GM23338 (cell line): Measurements from ENCODE around the gene SACS. TPM values are rescaled to one million over a fixed set of nuclear protein-coding genes. Genes with fewer than 3 reads are reported as not detected.

Experiments
- ATAC-seq: fragments of 200-7000 bp; cut with Tn5 transposase; 3 replicates; pipeline ENCODE4 v1.9.1; 2020
- DNase-seq: peaks from one replicate; pipeline ENCODE4 v3.0.0-alpha.2; 2015; ENCODE audit warnings: low spot score
- H2AFZ ChIP-seq: fragments of 200-600 bp; sonication (generic); 2 replicates; pipeline ENCODE4 v1.8.0; 2016; ENCODE audit warnings: antibody characterized with exemption, mild to moderate bottlenecking, moderate library complexity
- H3F3A ChIP-seq: fragments of 200-600 bp; sonication (generic); replicated peaks from 2 replicates; pipeline ENCODE4 v1.8.0; 2017; ENCODE audit warnings: antibody characterized with exemption, mixed run types, low read depth
- H3K27ac ChIP-seq: fragments of 200-600 bp; sonication (generic); 2 replicates; pipeline ENCODE4 v1.6.1; 2016; ENCODE audit warnings: low read depth
- H3K27me3 ChIP-seq: fragments of 200-600 bp; sonication (generic); 2 replicates; pipeline ENCODE4 v1.8.0; 2016; ENCODE audit warnings: mild to moderate bottlenecking, mixed run types, moderate library complexity; ENCODE audit not compliant: insufficient read depth
- H3K36me3 ChIP-seq: fragments of 200-600 bp; sonication (generic); 2 replicates; pipeline ENCODE4 v1.8.0; 2016; ENCODE audit warnings: mild to moderate bottlenecking; ENCODE audit not compliant: insufficient read depth
- H3K4me1 ChIP-seq: fragments of 200-600 bp; sonication (generic); 2 replicates; pipeline ENCODE4 v1.8.0; 2016; ENCODE audit warnings: mild to moderate bottlenecking, moderate library complexity; ENCODE audit not compliant: insufficient read depth
- H3K4me2 ChIP-seq: fragments of 200-600 bp; sonication (generic); 2 replicates; pipeline ENCODE4 v1.7.1; 2017; ENCODE audit warnings: mixed run types
- H3K4me3 ChIP-seq: fragments of 200-600 bp; sonication (generic); 2 replicates; pipeline ENCODE4 v1.6.1; 2016; ENCODE audit warnings: mixed run types
- H3K79me2 ChIP-seq: fragments of 200-600 bp; sonication (generic); replicated peaks from 2 replicates; pipeline ENCODE4 v1.8.0; 2017; ENCODE audit warnings: mild to moderate bottlenecking; ENCODE audit not compliant: insufficient read depth
- H3K9me2 ChIP-seq: fragments of 200-600 bp; sonication (generic); 2 replicates; pipeline ENCODE4 v1.8.0; 2017; ENCODE audit not compliant: insufficient read depth
- H4K20me1 ChIP-seq: fragments of 200-600 bp; sonication (generic); replicated peaks from 2 replicates; pipeline ENCODE4 v1.8.0; 2017; ENCODE audit warnings: mild to moderate bottlenecking; ENCODE audit not compliant: insufficient read depth
- H3K27ac Mint-ChIP-seq: 2 replicates; pipeline ENCODE4 v1.8.0; 2020; ENCODE audit warnings: inconsistent platforms, mild to moderate bottlenecking, moderate library complexity, mixed read lengths
- H3K27me3 Mint-ChIP-seq: 3 replicates; pipeline ENCODE4 v1.8.0; 2022; ENCODE audit warnings: low read depth, mild to moderate bottlenecking, moderate library complexity, mixed read lengths, inconsistent platforms; ENCODE audit not compliant: insufficient read depth, poor library complexity
- H3K36me3 Mint-ChIP-seq: 3 replicates; pipeline ENCODE4 v1.8.0; 2021; ENCODE audit warnings: low read depth, mild to moderate bottlenecking, inconsistent platforms, moderate library complexity, mixed read lengths
- H3K4me1 Mint-ChIP-seq: 3 replicates; pipeline ENCODE4 v1.8.0; 2020; ENCODE audit warnings: mild to moderate bottlenecking, inconsistent platforms, mixed read lengths
- H3K4me3 Mint-ChIP-seq: 3 replicates; pipeline ENCODE4 v1.8.0; 2021; ENCODE audit warnings: moderate library complexity, mild to moderate bottlenecking, inconsistent platforms, mixed read lengths
- H3K9me3 Mint-ChIP-seq: 3 replicates; pipeline ENCODE4 v1.8.0; 2020; ENCODE audit warnings: moderate library complexity, mild to moderate bottlenecking, inconsistent platforms, mixed read lengths
- CREB1 ChIP-seq: fragments of 250-450 bp; sonication (Bioruptor Pico); IDR thresholded peaks from 2 replicates; pipeline ENCODE4 v1.5.0; 2020; ENCODE audit warnings: low read depth, mild to moderate bottlenecking, moderate library complexity
- EZH2 ChIP-seq: fragments of 200-600 bp; sonication (generic); IDR thresholded peaks from one replicate; pipeline ENCODE4 v1.8.0; 2017; ENCODE audit warnings: antibody characterized with exemption, mild to moderate bottlenecking, low read depth; ENCODE audit not compliant: unreplicated experiment
- EZH2phosphoT487 ChIP-seq: fragments of 200-600 bp; sonication (generic); IDR thresholded peaks from one replicate; pipeline ENCODE4 v1.8.1; 2018; ENCODE audit warnings: antibody characterized with exemption; ENCODE audit not compliant: unreplicated experiment
- JUNB ChIP-seq: IDR thresholded peaks from one replicate; pipeline ENCODE4 v1.6.1; 2016; ENCODE audit warnings: antibody characterized with exemption; ENCODE audit not compliant: unreplicated experiment
- NANOG ChIP-seq: IDR thresholded peaks from 2 replicates; pipeline ENCODE4 v1.6.1; 2016; ENCODE audit warnings: antibody characterized with exemption, borderline replicate concordance
- POLR2AphosphoS5 ChIP-seq: IDR thresholded peaks from 2 replicates; pipeline ENCODE4 v1.6.1; 2016; ENCODE audit warnings: antibody characterized with exemption, low read depth
- STAT1 ChIP-seq: IDR thresholded peaks from one replicate; pipeline ENCODE4 v1.6.1; 2016; ENCODE audit warnings: antibody characterized with exemption; ENCODE audit not compliant: unreplicated experiment
- ZNF114 ChIP-seq: fragments of 250-450 bp; sonication (Bioruptor Pico); IDR thresholded peaks from 2 replicates; pipeline ENCODE4 v1.5.0; 2020; ENCODE audit warnings: mild to moderate bottlenecking, moderate library complexity
- ZNF331 ChIP-seq: fragments of 250-450 bp; sonication (Bioruptor Pico); IDR thresholded peaks from 2 replicates; pipeline ENCODE4 v1.5.0; 2020; ENCODE audit warnings: low read depth, mild to moderate bottlenecking, moderate library complexity
- polyA plus RNA-seq: library from polyadenylated mRNA; unstranded; fragments of >200 nt; fragmentation: Nextera tagmentation; extraction: Ambion mirVana; gene quantifications from 2 replicates; pipeline ENCODE4 v1.2.1, GENCODE V29; 2016
- total RNA-seq: library from RNA; depleted of rRNA; stranded (reverse); fragments of >200 nt; shearing (Covaris generic); gene quantifications from 2 replicates; pipeline ENCODE4 v1.2.3, GENCODE V29; 2014
- TF ChIP-seq, protein P1 (sequence below), 2 experiments: fragments of 200-600 bp in 1 of 2; sonication (generic) in 1 of 2; conservative IDR thresholded peaks; 2 replicates each; pipeline versions ENCODE4 v1.5.1 to v1.6.1; 2016 to 2017; ENCODE audit warnings: antibody characterized with exemption in 2 of 2, low read depth in 2 of 2, mild to moderate bottlenecking in 2 of 2, moderate library complexity in 1 of 2
- TF ChIP-seq, protein P2 (sequence below): IDR thresholded peaks from one replicate; pipeline ENCODE4 v1.6.1; 2018; ENCODE audit warnings: antibody characterized with exemption; ENCODE audit not compliant: unreplicated experiment
- TF ChIP-seq, protein P3 (sequence below): IDR thresholded peaks from 2 replicates; pipeline ENCODE4 v1.6.1; 2016; ENCODE audit warnings: antibody characterized with exemption

The SACS gene
- total and polyA plus RNA-seq, 2 experiments from 2014 or later: 13.8 to 58.7 TPM

DNA sequence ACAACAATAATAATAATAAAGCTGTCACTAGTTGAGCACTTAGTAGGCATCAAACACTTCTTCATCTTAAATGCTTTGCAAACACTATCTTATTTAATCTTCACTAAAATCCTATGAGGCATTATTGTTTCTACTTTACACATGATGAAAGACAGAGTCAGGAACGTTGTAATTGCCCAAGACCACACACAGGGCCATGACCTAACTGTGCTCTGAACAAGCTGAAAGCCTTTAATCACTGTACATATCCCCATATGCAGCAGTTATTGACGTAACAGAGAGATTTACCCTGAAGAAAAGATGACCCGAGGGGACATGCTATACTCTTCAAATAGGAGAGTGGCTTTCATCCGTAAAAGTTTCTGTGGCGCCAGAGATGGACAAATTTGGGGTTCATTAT is 53.0 kb downstream of the SACS start (continued):
- TF ChIP-seq EZH2: no peak
- no peak for TF ChIP-seq EZH2phosphoT487
- TF ChIP-seq, protein P1, sequence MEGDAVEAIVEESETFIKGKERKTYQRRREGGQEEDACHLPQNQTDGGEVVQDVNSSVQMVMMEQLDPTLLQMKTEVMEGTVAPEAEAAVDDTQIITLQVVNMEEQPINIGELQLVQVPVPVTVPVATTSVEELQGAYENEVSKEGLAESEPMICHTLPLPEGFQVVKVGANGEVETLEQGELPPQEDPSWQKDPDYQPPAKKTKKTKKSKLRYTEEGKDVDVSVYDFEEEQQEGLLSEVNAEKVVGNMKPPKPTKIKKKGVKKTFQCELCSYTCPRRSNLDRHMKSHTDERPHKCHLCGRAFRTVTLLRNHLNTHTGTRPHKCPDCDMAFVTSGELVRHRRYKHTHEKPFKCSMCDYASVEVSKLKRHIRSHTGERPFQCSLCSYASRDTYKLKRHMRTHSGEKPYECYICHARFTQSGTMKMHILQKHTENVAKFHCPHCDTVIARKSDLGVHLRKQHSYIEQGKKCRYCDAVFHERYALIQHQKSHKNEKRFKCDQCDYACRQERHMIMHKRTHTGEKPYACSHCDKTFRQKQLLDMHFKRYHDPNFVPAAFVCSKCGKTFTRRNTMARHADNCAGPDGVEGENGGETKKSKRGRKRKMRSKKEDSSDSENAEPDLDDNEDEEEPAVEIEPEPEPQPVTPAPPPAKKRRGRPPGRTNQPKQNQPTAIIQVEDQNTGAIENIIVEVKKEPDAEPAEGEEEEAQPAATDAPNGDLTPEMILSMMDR (conservative IDR thresholded peaks at IDR 0.05; ENCODE audit: low read depth in 2 of 2): no peak
- TF ChIP-seq, protein P2, sequence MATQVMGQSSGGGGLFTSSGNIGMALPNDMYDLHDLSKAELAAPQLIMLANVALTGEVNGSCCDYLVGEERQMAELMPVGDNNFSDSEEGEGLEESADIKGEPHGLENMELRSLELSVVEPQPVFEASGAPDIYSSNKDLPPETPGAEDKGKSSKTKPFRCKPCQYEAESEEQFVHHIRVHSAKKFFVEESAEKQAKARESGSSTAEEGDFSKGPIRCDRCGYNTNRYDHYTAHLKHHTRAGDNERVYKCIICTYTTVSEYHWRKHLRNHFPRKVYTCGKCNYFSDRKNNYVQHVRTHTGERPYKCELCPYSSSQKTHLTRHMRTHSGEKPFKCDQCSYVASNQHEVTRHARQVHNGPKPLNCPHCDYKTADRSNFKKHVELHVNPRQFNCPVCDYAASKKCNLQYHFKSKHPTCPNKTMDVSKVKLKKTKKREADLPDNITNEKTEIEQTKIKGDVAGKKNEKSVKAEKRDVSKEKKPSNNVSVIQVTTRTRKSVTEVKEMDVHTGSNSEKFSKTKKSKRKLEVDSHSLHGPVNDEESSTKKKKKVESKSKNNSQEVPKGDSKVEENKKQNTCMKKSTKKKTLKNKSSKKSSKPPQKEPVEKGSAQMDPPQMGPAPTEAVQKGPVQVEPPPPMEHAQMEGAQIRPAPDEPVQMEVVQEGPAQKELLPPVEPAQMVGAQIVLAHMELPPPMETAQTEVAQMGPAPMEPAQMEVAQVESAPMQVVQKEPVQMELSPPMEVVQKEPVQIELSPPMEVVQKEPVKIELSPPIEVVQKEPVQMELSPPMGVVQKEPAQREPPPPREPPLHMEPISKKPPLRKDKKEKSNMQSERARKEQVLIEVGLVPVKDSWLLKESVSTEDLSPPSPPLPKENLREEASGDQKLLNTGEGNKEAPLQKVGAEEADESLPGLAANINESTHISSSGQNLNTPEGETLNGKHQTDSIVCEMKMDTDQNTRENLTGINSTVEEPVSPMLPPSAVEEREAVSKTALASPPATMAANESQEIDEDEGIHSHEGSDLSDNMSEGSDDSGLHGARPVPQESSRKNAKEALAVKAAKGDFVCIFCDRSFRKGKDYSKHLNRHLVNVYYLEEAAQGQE: no peak

DNA sequence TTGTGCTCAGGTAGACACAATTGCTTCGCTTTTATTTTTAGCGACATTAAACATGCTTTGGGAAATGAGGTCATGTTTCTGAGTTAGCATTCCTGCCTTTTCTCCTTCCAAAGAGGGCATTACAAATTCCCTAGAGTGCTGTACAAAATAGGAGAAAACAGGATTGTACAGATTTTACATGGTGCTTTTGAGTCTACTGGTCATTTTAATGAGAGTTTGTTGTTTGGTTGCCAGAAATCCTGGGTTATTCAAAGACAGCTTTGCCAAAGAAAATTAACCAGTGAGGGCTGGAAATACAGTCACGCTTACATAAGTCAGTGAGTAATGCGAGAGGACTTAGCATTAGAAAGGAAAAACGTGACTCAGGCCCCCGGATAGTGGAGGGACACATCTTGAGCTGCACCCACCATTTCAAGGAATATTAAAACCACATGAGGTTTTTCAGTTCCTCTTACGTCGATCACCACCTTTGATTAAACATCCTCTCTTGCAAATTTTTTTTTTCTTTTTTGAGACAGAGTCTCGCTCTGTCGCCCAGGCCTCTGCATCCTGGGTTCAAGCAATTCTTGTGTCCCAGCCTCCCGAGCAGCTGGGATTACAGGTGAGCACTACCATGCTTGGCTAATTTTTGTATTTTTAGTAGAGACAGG is 55.4 kb downstream of the SACS start:
- H4K20me1 ChIP-seq: peaks cover 9% of the 10 kb centered on the region
- no peaks in the 10 kb centered on the region for H3K36me3 ChIP-seq
- H3K79me2 ChIP-seq: peaks cover 14% of the 10 kb centered on the region
- Mint-ChIP-seq H3K27ac (no peak overlapping the region), H3K36me3 (no peaks in the 10 kb centered on the region; the same call in 1 of the 3 replicates), H3K9me3 (no peaks in the 10 kb centered on the region), H3K4me1 (peaks cover 40% of the 10 kb centered on the region), H3K4me3 (no peak overlapping the region), H3K27me3 (no peaks in the 10 kb centered on the region)
- ATAC-seq (no peak), DNase-seq (peak; percentile 33)
- no peak overlapping the region for H3K4me3 ChIP-seq
- H3K27me3 ChIP-seq: no peaks in the 10 kb centered on the region
- no peaks in the 10 kb centered on the region for H3F3A ChIP-seq
- no peaks in the 10 kb centered on the region for H3K9me2 ChIP-seq
- H3K4me2 ChIP-seq: 0 out of 2 replicates have a peak overlapping the region, but pooled peaks have one; percentile 30
- no peak overlapping the region for H3K27ac ChIP-seq
- no peak overlapping the region for H2AFZ ChIP-seq
- peaks cover 23% of the 10 kb centered on the region for H3K4me1 ChIP-seq
- TF ChIP-seq ZNF114 (CRISPR knock-in tag) (no peak), POLR2AphosphoS5 (no peak), NANOG (no peak), EZH2phosphoT487 (no peak), EZH2 (no peak), STAT1 (no peak), ZNF331 (no peak), CREB1 (CRISPR knock-in tag) (no peak), JUNB (no peak)
- TF ChIP-seq, protein P1 (conservative IDR thresholded peaks at IDR 0.05; ENCODE audit: low read depth in 2 of 2): no peak
- TF ChIP-seq, protein P2: no peak
- TF ChIP-seq, protein P3, sequence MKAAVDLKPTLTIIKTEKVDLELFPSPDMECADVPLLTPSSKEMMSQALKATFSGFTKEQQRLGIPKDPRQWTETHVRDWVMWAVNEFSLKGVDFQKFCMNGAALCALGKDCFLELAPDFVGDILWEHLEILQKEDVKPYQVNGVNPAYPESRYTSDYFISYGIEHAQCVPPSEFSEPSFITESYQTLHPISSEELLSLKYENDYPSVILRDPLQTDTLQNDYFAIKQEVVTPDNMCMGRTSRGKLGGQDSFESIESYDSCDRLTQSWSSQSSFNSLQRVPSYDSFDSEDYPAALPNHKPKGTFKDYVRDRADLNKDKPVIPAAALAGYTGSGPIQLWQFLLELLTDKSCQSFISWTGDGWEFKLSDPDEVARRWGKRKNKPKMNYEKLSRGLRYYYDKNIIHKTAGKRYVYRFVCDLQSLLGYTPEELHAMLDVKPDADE: no peak
